HG02970 (cell line): Measurements from ENCODE around the gene NGB.

Experiments
- ATAC-seq: cut with Tn5 transposase; IDR thresholded peaks from one replicate; pipeline ENCODE4 v1.9.1; 2021; ENCODE audit warnings: mild to moderate bottlenecking, moderate library complexity, moderate number of reproducible peaks; ENCODE audit not compliant: unreplicated experiment, low FRiP score

Gene NGB

GRCh38 chr14:77265561-77266335, 5.3 kb downstream of the NGB start:
- no peak for ATAC-seq

GRCh38 chr14:77265187-77265515, 5.9 kb downstream of the NGB start:
- ATAC-seq = no peak

- no peak for ATAC-seq
Measured at GRCh38 chr14:77264466-77265186, 6.4 kb downstream of the NGB start.

GRCh38 chr14:77260631-77261030, 10.4 kb downstream of the NGB start:
- ATAC-seq = no peak

GRCh38 chr14:77260199-77260598, 10.8 kb downstream of the NGB start:
- ATAC-seq = no peak

GRCh38 chr14:77259025-77259715, 11.8 kb downstream of the NGB start:
- ATAC-seq = no peak

- no peak for ATAC-seq
Measured at GRCh38 chr14:77258566-77258965, 12.4 kb downstream of the NGB start.

- no peak for ATAC-seq
Measured at GRCh38 chr14:77257700-77258099, 13.3 kb downstream of the NGB start.

GRCh38 chr14:77256694-77257093, 14.3 kb downstream of the NGB start:
- ATAC-seq = no peak

- ATAC-seq = no peak
Measured at GRCh38 chr14:77253333-77254190, 17.4 kb downstream of the NGB start.

- ATAC-seq = no peak
Measured at GRCh38 chr14:77251870-77252269, 19.1 kb downstream of the NGB start.

- no peak for ATAC-seq
Measured at GRCh38 chr14:77250927-77251326, 20.1 kb downstream of the NGB start.

GRCh38 chr14:77249286-77249685, 21.7 kb downstream of the NGB start:
- ATAC-seq = no peak

GRCh38 chr14:77248666-77249065, 22.3 kb downstream of the NGB start:
- ATAC-seq = no peak

- ATAC-seq = no peak
Measured at GRCh38 chr14:77246784-77247183, 24.2 kb downstream of the NGB start.

GRCh38 chr14:77245820-77246219, 25.2 kb downstream of the NGB start:
- no peak for ATAC-seq

- ATAC-seq = no peak
Measured at GRCh38 chr14:77243853-77244252, 27.2 kb downstream of the NGB start.

- no peak for ATAC-seq
Measured at GRCh38 chr14:77242752-77243151, 28.3 kb downstream of the NGB start.

GRCh38 chr14:77241955-77242354, 29.1 kb downstream of the NGB start:
- ATAC-seq = no peak

- no peak for ATAC-seq
Measured at GRCh38 chr14:77240336-77240915, 30.6 kb downstream of the NGB start.
